ENCODE data around the gene ARHGAP15. TPM values are rescaled to one million over a fixed set of nuclear protein-coding genes. Genes with fewer than 3 reads are reported as not detected.

Gene ARHGAP15
- total RNA-seq, 1 donor from 2014 or later = 5.4 TPM

GRCh38 chr2:143452817-143453451, 323.7 kb downstream of the ARHGAP15 start:
- DNase-seq = no peak
- intact Hi-C loops (cut with DNase I) = no loop called here
- ATAC-seq (ENCODE audit: poor library complexity) = no peak

- DNase-seq = no peak
- ATAC-seq (ENCODE audit: poor library complexity) = no peak
- intact Hi-C loops (cut with DNase I) = no loop called here
These were observed 324.8 kb downstream of the ARHGAP15 start for GRCh38 chr2:143453981-143454511.

DNA sequence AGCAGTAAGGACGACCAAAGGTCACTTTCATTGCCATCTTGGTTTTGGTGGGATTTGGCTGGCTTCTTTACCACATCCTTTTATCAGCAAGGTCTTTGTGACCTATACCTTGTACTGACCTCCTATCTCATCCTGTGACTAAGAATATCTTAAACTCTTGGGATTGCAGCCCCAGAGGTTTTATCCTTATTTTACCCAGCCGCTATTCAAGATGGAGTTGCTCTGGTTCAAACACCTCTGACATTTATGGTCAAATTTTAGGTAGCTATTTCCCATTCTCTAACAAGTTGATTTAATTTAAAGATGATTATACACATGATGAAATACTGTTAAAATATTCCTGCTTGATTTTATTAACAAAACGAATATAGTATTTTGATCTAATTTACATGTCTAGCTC, 326.1 kb downstream of the ARHGAP15 start:
- DNase-seq = no peak
- intact Hi-C loops (cut with DNase I) = no loop called here
- no peak for ATAC-seq (ENCODE audit: poor library complexity)

GRCh38 chr2:143458258-143459190, 329.3 kb downstream of the ARHGAP15 start:
- intact Hi-C loops (cut with DNase I) = no loop called here

DNA sequence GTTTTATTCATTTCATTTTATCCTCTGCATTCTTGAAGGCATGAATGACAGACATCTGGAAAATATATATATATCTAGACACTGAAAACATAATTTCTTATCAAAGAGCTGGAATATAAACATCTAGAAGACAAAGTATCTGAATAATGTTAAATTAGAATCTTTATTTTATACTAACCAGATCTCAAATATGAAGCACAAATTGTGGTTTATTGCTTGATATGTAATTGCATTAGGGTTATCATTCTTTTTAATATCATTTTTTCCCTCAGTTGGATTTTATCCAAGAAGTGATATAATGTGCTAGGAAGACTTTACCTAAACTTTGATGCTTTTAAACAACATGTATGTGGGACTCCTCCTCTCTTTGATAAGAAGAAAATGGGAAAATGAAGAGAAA, 331.2 kb downstream of the ARHGAP15 start:
- no peak for ATAC-seq (ENCODE audit: poor library complexity)
- DNase-seq = no peak
- intact Hi-C loops (cut with DNase I) = no loop called here

More at GRCh38 chr2:143458258-143459190, 329.3 kb downstream of the ARHGAP15 start:
- no peak for ATAC-seq (ENCODE audit: poor library complexity)
- no peak for DNase-seq

- no peak for ATAC-seq (ENCODE audit: poor library complexity)
- intact Hi-C loops (cut with DNase I) = no loop called here
- DNase-seq = no peak
These were observed 334.5 kb downstream of the ARHGAP15 start for GRCh38 chr2:143463719-143464118.

- DNase-seq = no peak
- intact Hi-C loops (cut with DNase I) = no loop called here
These were observed 337.2 kb downstream of the ARHGAP15 start for GRCh38 chr2:143466391-143466790.

DNA sequence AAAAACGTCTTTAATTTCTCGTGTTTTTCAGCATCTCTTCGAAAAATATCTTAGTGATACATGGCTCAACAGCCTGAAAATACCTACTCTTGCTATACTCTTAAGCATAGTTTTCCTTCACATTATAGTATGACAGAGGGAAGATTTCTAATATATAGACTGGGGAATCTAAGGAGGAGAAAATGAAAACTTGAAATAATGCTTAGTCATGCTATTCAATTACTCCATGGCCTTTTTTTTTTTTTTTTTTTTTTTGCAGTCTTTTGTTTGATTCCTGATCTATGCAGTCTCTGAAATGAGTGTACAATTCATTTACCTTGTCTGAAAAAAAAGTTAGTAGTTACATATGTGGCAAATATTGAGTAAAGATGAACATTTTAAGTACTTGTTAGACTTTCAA, 337.8 kb downstream of the ARHGAP15 start:
- no peak for ATAC-seq (ENCODE audit: poor library complexity)
- intact Hi-C loops (cut with DNase I) = no loop called here
- no peak for DNase-seq

More at GRCh38 chr2:143466391-143466790, 337.2 kb downstream of the ARHGAP15 start:
- ATAC-seq (ENCODE audit: poor library complexity) = no peak

DNA sequence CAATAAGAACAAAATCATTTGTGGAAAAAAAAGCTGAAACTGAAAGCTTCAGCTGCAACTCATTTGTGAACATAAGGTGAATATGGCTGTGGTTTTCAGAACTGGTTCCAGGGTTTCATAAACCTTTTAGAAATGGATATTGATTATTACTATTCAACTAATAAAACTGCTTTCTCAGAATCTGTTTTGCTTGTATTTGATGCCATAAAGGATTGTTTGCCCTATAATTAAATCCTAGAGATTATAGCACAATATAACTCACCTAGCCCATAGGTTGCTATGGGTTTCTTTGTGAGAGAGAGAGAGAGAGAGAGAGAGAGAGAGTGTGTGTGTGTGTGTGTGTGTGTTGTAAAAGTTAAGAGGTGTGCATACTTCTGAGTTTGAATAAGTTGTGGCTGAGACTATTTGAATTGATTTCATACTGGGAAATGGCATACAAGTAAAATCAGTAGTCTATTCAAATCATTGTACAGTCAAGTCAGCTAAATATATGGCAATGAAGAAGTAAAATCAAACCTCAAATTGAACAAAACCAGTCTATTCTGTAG, 339.2 kb downstream of the ARHGAP15 start:
- ATAC-seq (ENCODE audit: poor library complexity) = no peak
- intact Hi-C loops (cut with DNase I) = no loop called here
- no peak for DNase-seq

DNA sequence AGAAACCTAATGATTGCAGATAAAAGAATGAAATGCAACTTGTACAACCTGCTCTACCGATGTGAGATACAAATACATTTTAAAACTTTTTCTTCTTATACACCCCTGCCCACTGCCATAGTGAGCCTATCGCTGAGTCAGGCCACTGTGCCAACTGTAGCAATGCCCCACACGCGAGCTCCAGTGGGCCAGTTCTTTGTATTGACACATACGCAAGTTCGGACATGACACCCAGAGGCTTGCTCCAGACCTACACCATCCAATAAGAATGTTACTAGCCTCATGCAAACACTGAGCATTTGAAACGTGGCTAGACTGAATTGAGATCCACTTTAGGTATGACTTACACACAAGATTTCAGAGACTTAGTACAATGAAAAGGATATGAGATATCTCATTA, 340.1 kb downstream of the ARHGAP15 start:
- no peak for DNase-seq
- intact Hi-C loops (cut with DNase I) = no loop called here
- ATAC-seq (ENCODE audit: poor library complexity) = no peak

DNA sequence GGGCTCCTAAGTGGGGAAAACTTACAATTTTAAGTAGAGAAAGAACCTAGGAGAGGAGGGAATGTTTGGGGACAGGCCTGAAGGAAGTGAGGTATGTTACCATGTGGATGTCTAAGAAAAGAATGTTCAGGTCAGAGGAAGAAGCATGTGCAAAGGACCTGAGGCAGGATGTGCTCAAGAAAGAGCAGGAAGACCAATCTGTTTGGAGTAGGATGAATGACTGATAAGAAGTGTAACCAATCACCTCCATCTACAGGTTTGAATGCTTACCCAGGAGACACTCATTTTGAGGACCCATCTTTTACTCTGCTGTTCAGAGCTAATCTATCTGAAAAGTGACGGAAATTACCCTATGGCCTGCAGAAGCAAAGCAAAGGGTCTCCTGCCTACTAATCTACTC, 342.3 kb downstream of the ARHGAP15 start:
- no peak for ATAC-seq (ENCODE audit: poor library complexity)

DNA sequence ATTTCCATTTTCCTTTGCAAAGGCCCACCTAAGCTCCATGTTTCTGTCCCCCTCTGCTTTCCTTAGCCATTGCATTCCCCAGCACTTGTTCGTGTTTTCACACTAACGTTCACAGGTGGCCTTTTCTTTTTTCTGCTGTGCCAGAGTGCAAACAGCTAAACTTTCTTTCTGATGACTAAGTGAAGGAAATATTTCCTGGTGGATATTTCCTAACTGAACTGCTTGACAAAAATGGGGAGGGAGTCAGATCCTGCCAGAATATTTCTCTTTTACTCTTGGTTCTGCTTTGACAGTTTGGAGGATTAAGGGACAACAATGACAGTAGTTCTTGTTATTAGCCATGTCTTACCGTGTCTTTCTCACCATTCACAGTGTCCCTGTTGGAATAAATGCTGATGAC, 344.0 kb downstream of the ARHGAP15 start:
- DNase-seq = no peak
- intact Hi-C loops (cut with DNase I) = no loop called here
- peak; percentile 41 for ATAC-seq (ENCODE audit: poor library complexity)

More for the DNA sequence above, 342.3 kb downstream of the ARHGAP15 start:
- intact Hi-C loops (cut with DNase I) = no loop called here
- DNase-seq = no peak

GRCh38 chr2:143473820-143474219, 344.6 kb downstream of the ARHGAP15 start:
- intact Hi-C loops (cut with DNase I) = no loop called here
- ATAC-seq (ENCODE audit: poor library complexity) (no peak), DNase-seq (no peak)

GRCh38 chr2:143474586-143474985, 345.4 kb downstream of the ARHGAP15 start:
- DNase-seq (no peak), ATAC-seq (ENCODE audit: poor library complexity) (peak; percentile 43)
- intact Hi-C loops (cut with DNase I) = no loop called here

DNA sequence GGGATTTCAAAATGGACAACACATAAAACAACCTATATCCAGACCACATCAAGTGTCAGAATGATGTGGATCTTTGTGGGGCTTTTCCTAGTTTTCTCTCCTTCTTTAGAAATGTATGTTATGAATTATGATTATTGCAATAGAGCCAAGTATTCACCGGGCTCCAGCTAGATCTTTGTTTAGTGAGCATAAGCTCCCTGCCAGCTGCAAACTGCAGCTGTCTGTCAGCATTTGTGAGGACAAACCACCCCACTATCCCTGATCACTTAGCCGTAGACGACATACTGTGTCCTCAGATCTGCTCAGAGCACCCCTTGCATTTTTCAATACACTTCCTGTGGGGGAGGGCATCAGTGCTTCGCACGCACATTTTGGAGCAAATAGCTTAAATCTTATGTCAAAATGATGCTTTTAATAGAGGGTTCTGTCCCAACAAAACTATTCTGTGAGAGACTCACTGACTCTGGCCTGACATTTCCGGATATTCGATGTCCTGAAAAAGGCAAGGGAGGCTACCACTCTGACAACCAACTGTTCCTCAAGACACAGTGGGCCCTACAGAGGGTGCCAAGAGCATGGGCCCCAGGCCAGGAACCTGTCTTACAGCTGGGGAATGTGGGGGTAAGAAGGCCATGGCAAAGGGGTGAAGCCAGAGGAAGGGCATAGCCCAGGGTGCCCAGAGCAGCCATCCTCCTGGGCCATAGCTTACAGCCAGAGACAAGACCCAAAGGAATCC, 346.0 kb downstream of the ARHGAP15 start:
- DNase-seq = no peak
- intact Hi-C loops (cut with DNase I) = no loop called here
- peak; percentile 45 for ATAC-seq (ENCODE audit: poor library complexity)

GRCh38 chr2:143476336-143477087, 347.3 kb downstream of the ARHGAP15 start:
- no peak for ATAC-seq (ENCODE audit: poor library complexity)
- DNase-seq = no peak
- intact Hi-C loops (cut with DNase I) = no loop called here

DNA sequence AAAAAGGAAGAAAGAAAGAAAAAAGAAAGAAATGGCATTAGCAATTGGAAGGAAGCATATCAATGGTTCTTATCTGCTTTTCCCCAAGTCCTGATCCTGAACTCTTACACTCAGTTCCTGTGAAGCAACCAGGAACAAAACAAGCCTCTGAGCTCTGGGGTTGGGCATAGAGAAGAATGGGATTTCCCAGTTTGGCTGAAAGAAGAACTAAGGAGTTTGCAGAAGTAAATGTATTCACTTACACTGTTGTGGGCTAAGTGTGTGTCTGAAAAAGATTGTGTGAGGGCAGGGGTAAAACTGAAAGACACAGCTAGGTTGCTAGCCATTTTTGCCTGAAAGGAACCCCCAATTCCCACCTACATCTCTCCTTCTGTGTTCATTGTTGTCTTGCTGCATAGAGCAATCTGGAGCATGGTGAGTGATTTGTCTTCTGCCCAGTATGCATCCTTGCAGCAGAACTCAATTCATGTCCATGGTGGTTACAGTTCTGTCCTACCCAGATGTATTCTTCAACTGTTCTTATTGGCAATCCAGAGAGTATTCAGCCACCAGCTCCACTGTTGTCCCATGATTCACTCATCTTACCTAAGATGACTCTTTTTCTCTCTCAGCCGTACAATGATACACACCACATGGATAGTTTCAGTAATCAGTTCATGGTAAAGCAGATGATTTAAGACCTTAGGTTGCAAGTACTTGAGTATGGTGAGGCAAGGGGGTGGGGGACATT, 348.7 kb downstream of the ARHGAP15 start:
- no peak for ATAC-seq (ENCODE audit: poor library complexity)
- intact Hi-C loops (cut with DNase I) = no loop called here
- no peak for DNase-seq

DNA sequence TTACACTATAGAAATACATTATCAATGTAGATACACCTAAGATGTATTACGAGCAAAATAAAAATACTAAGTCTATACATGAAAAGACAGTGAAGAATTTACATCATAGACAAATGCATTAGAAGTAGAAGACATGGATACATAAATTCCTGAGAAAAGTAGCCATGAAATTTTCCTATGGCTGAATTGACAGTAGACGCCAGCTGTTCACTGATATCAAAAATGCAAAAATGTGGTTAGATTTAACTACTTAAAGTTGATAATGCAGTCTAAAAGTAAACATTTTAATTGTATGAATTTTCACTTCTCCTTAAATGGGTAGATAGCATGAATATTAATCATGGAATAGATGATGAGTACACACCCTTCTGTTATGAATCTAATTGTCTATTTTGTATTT, 350.9 kb downstream of the ARHGAP15 start:
- intact Hi-C loops (cut with DNase I) = no loop called here
- ATAC-seq (ENCODE audit: poor library complexity) (no peak), DNase-seq (no peak)

Measured in Right ventricle myocardium superior (tissue), 1 donor.